Stimulated activated CD8-positive, alpha-beta memory T cell treated with anti-CD3 and anti-CD28 coated beads, Interleukin-7, amount 100 ng/mL, for 1 hour (primary cell): ENCODE measurements around the gene WDR31.
"Not testable (repeated sequence)": the region's sequence is repeated elsewhere in the genome, so short reads cannot be mapped to it uniquely, and the experiment has no call there.

Source experiments
- DNase-seq, 2 donors: peaks; one replicate each; pipeline ENCODE4 v3.0.0-alpha.2; 2020; ENCODE audit warnings: low read depth in 2 of 2

The WDR31 gene

DNA sequence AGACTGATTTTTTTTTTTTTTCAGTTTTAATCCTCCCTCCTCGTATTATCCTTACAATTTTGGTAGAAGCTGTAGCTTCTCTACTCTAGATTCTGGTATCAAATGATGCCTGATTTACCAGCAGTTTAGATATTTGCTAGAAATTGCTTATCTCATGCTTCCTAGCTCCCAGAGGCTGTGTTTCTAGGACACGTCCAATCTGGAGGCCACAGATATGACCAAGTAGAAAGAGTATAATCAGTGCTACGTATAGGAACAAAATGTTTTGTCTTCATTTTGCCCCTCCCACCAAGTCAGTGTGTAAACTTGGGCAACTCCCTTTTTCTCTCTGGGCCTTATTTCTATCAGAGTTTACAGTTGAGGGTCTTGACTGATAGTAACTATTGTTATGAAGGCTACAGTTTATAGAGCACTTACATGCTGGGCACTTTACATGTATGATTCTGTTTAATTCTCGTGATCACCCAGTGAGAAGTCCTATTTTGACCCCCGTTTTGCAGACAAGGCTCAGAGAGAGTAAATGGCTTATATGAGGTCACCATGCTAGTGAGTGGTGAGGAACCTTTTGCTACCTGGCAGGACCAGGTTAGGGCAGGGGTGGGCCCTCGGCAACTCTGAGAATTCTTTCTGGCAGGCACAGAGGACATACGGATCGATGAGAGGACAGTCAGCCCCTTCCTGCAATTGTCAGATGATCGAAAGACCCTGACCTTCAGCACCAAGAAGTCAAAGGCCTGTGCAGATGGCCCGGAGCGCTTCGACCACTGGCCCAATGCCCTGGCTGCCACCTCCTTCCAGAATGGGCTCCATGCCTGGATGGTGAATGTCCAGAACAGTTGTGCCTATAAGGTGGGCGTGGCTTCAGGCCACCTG is 29.1 kb upstream of the WDR31 start:
- DNase-seq: no peak

DNA sequence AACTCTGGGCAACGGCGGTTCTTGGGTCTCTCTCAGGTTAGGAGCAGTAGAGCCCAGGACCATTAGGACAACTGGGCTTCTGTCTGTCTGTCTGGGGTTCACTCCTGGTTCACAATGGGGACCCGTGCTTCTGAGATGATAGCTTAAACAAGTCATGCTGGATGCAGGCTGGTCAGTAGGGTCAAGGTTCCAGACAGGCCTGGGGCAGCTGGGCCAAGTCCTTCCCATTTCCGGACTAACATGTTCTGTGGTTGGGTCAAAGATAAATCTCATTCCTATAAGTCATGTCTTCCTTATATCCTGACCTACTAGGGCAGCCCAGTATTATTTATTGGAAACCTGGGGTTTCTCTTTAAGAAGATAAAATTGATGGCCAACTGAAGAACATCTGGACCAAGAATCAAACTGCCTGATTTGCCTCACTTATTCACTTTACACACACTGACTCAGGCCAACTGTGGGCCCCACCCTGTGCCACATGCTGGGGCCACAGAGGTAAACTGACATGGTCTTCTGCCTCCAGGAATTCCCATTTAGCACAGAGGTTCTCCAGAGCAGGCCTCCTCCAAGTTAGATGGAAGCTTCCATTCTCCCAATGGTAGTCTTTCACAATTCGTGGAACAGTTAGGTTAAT is 28.4 kb upstream of the WDR31 start:
- no peak for DNase-seq

GRCh38 chr9:113365652-113366051 is 25.6 kb upstream of the WDR31 start:
- not testable (repeated sequence) for DNase-seq

- DNase-seq: no peak
Observed at GRCh38 chr9:113364951-113365350, 24.9 kb upstream of the WDR31 start.

- no peak for DNase-seq
Observed at GRCh38 chr9:113363336-113363735, 23.3 kb upstream of the WDR31 start.

DNA sequence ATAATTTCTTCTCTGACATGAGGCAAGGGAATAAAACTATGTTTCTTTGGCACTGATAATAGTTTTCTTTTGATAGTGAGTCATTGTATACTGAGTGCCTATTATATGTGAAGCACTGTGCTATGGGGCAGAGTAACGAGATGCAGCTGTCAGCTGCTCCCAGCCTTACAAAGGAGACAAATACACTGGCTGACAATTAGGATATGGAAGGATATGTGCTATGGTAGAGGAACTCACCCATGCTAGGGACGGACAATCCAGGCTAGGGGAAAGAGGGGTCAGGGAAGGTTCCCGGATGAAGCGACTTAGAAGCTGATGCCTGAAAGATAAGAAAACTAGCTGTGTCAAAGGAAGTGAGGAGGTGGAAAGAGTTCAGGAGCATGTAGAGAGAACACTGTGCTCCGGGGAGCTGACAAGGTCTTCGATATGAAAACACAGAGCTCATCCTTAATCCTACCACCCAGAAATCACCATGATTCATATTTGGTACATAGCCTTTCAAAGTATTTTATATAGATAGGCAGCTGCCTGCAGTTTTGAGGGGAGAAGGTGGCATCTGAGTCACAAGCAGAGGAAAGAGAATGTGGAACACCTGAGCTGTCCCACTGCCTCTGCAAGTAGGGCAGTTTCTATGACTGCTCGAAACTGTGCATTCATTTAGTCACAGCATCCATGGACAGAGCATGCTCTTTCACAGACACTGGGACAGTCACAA is 21.4 kb upstream of the WDR31 start:
- no peak for DNase-seq

GRCh38 chr9:113360242-113360842 is 20.3 kb upstream of the WDR31 start:
- DNase-seq: no peak

DNA sequence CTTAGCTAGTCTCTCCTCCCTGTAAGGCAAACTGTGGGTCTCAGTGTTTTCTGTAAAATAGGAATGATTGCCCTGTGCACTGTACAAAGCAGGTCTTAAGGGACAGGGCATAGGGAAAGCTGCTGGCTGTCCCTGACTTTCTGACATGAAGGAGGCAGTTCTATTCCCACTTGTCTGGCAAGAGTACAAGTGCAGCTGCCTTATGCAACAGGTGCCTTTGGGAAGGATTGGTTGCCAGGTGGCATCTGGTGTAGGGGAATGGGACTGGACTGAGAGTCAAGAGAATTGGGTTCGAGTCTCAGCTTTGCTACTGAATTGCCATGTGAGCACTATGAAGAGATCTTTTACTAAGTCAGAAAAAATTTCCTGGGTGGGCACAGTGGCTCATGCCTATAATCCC is 19.3 kb upstream of the WDR31 start:
- no peak for DNase-seq

DNA sequence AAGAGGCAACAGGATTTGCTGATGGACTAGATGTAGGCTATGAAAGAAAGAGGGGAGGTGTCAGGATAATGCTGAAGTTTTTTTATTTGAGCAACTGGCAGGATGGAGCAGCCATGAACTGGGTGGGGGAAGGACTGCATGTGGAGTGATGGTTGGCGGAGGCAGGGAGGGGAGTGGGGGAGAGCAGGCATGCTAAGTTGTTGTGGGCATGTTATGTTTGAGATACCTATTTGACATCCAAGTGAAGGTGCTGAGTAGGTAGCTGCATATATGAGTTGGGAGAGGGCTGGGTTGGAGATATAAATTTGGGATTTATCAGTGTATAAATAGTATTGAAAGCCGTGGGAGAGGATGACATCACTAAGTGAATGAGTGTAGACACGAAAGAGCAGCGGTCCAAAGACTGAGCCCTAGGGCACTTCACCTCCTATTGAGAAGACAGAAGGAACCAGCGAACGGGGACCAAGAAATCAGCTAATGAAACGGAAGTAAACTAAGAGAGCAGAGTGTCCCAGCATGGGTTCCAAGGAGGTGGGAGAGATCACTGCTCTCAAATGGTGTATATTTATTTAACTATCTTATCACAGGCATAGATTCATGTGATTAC is 16.7 kb upstream of the WDR31 start:
- DNase-seq: no peak

GRCh38 chr9:113355040-113355596 is 15.0 kb upstream of the WDR31 start:
- DNase-seq: no peak

GRCh38 chr9:113352411-113352810 is 12.3 kb upstream of the WDR31 start:
- DNase-seq: no peak

- DNase-seq: no peak
Observed at GRCh38 chr9:113352006-113352405, 11.9 kb upstream of the WDR31 start.

DNA sequence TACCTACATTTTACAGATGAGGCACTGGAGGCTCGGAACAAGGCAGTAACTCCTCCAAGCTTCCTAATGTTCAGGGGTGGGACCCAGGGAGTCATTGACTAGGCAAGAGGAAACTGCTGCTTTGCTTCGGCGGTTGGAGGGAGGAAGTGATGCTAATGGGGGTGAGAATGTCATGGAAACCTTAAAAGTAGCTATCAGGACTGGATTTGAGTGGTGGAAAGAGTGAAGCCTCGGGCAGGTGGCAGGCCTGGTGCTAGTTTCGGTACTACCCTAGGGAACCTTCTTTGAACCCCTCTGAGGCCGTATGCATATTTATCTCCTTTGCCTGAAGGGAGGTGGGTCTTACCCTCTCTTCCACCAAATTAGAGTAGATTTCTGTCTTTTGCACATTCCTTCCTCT is 10.9 kb upstream of the WDR31 start:
- DNase-seq: no peak

GRCh38 chr9:113350107-113350661 is 10.1 kb upstream of the WDR31 start:
- DNase-seq: no peak

- DNase-seq: no peak
Observed at GRCh38 chr9:113349445-113350094, 9.5 kb upstream of the WDR31 start, which contains the start of gene BSPRY. BSPRY (plus strand) TSS chr9:113349541; CDS start chr9:113349580, 39 bp downstream.

GRCh38 chr9:113349066-113349444 is 9.0 kb upstream of the WDR31 start:
- DNase-seq: no peak

DNA sequence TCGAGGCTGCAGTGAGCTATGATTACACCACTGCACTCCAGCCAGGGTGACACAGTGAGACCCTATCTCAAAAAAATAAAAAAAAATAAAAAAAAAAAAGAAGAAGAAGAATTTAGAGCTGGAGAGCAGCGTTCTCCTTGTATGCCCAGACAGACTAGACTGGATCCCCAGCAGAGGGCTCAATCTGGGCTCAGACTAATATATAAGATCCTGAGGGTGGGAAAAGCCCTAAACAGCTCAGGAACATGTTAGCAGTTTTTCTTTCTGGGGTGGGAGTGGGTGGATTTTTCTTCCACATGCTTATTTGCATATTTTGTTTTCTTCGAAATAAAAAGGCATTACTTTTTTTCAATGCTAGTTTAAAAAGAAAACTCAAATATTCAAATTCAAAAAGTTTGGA is 8.4 kb upstream of the WDR31 start:
- DNase-seq: no peak

DNA sequence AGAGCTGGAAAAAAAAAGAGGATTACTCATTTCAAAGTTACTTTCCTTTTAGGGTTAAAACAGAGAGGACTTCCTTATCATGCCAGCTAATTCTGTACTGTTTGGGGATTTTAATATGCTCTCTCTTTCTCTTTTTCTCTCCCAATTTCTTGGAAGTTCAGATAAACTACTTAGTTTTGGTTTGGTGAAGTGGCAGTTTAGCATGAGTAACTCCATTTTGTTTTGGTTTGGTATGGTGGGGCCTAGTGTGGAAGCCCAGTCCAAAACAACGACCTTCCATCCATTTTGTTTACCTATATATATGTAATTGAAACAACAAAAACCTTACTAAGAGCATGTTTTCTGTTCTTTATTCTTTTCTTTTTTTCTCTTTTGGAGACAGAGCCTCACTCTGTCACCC is 5.6 kb upstream of the WDR31 start:
- DNase-seq: no peak

DNA sequence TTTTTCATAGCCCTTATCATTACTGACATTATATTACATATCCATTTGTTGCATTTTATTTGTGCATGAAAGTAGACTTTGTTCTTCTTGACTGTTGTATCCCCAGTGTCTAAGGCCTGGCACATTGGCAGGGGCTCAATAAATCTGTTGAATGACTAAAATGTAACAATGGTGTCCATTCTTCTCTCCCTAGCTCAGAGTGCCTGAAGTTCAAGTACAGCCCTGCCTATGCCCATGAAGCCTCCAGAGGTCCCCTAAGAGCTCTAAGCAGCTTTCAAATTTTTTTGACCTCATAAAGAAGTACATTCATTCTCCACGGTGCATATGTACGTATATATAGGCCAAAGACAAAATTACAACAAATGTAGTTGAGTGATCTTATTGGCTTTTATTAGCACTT is 5.1 kb upstream of the WDR31 start:
- DNase-seq: no peak

DNA sequence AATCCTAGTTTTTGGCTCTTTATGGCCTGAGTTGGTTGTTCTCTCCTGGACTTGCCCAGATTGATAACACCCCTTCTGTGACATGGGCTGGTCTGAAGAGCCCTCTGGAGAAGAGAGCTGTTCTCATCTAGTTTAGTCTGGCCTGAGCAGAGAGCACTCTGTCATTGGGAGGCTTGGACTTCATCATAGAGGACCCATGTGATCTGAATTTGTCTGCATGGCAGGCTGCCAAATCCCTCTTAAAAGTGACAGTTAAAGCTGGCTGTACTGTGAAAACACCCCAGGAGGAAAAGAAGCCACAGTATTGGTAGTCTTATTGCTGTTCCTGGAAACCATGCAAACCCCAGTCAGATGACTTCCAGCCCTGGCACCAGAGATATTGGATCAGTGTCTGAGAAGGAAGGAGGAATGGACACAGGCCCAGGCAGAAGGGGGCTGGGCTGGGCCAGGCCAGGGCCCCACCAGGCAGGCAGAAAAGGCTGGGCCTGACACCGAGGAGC is 3.7 kb upstream of the WDR31 start:
- no peak for DNase-seq
